ENCODE data around the gene MSMP. TPM values are rescaled to one million over a fixed set of nuclear protein-coding genes. Genes with fewer than 3 reads are reported as not detected.

The MSMP gene
- total RNA-seq, 1 donor from 2014 or later, result not detected

DNA sequence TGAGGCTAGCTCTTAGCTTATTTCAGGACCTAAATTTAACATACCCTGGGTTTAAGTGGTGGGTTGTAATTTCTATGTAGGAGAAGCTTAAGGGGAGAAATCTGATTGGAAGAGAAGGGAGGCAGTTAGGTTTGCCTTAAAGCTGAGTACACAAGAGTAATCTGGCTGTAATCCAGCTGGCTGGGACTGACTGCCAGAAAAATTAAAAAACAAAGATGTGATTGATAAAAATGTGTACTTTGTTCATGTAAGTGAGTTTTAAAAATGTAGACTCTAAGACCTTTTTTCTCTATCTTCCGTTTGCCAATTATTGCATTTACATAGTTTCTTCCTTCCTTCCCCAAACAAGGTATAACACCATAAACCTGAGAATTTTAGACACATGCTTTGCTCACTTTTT lies 17.5 kb upstream of the MSMP start:
- DNase-seq (ENCODE audit: low spot score), result no peak

DNA sequence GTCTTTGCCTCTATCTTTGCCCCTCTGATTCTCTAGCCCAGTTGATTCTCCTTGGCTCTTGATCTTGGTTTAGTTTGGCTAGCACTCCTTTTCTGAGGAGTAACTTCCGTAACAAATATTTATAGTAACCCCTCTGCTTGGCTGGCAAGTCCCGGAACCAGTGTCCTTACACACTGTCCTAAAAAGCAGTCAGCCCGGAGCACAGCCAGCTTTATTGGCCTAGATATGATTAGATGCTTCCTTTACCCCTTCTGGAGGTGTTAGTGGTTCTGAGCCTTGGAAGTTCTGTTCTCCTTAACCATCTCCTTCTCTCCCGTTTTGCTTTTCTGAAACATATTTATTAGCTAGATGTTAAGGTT lies 17.0 kb upstream of the MSMP start:
- no peak for DNase-seq (ENCODE audit: low spot score)

DNA sequence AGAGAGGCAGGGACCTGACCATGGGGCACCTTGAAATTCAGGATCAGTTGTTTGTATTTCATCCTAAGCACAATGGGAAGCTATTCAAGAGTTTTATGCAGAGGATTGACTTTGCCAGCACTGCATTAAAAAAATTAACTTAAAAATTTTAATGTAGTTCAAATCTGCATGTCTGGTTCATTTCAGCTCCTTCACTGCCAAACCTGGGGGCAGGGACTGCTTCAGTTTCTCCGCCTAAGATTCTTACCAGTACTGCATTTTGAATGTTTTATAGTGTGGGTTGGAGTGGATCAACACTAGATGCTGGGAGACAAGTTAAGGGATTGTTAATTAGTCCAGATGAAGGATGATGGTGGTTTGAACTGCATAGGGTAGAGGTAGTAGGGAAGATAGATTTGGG lies 15.7 kb upstream of the MSMP start:
- DNase-seq (ENCODE audit: low spot score), result no peak

DNA sequence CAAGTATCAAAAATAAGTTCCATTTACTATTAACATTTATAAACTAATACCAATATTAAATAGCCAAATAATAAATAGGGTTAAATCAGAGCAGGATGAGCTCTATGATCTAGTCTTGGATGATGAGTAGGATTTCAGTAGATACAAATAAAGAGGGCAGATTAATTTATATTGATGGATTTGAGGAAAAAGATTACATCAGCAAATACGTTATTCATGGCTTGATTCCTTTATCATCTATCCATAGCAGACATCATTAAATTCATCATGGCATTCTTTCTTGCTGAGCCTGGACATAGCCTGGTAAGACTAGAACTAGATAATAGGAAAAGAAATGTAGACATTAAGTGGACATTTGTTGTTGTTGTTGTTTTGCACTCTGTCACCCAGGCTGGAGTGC lies 13.4 kb upstream of the MSMP start:
- DNase-seq (ENCODE audit: low spot score), result no peak

DNA sequence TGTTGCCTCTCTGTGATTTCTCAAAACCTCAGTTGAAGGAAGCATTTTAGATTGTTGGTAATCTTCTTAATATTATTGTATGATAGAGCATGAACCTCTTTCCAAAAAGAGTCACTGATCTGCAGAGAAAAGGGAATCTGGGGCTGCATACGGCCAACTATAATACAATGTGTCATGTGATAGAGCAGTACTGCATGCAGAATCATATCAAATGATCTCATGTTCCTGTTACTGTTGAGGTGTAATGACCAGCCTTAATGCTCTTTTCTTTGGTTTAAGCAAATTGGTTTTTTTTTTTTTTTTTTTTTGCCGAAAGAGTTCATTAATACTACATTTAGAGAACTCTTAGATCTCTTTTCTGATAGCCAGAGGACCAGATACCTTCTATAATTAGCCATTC lies 12.9 kb upstream of the MSMP start:
- no peak for DNase-seq (ENCODE audit: low spot score)

DNA sequence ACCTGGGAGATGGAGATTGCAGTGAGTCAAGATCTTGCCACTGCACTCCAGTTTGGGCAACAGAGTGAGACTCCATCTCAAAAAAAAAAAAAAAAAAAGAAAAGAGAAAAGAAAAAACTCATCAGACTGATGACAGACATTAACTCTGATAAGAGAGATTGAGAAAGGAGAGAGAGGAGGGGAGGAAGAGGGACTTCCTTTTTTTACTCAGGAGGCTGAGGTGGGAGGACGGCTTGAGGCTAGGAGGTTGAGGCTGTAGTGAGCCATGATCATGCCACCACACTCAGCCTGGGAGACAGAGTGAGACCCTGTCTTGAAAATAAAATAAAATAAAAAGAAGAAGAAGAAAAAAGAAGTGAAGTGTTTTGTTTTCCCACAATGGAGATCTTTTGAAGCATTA lies 9.7 kb upstream of the MSMP start:
- no peak for DNase-seq (ENCODE audit: low spot score)

DNA sequence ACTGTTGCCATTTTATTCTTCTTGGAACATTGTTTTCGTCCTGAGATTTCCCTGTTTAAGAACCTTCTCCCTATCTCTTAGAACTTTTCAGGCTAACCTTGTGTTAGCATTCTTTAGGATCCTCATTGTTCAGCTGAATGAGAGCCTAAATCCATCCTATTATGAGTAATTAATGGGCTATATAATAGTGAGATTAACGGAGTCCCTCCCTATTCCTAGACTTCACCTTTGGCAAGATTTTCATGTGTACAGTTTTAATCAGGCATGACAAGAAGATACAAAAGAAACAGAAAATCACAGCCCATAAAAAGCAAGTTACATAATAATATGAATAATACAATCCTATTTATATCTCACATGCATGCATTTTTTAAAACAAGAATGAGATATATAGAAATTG lies 9.1 kb upstream of the MSMP start:
- no peak for DNase-seq (ENCODE audit: low spot score)

DNA sequence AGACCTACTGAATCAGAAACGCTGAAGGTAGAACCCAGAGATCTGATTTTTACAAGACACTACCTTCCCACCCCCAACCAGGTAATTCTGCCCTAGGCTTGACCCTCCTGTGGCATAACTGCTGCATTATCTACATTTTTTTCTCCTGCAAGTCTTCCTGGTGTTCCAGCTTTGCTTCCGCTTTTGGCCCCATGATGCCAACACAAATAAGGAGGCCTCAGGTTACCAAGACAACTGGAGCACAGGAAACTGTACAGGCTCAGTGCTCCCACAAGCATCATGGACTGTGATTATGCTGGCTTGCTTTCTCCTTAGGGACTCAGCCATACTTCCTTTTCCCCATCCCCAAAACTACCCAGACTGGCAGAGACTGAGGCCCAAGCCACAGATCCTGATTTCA lies 6.6 kb upstream of the MSMP start:
- peak; percentile 54 for DNase-seq (ENCODE audit: low spot score)

DNA sequence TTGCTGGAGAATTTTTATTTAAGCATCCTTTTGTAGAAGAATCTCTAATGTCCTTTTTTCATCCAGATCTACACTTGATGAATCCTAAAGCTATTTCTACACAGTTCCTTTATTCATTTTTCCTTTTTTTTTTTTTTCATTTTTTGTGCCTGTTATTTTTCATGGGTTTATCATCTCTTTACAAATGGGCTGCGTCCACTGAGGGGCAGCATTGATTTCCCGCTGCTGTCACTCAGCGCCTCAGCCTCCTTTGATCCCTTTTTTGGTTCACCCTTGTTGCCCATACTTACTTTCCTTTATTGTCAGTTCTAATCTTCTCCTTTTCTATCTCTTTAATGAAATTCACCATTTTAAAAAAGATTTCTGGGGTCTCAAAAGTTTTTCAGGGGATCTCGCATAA lies 5.7 kb upstream of the MSMP start:
- no peak for DNase-seq (ENCODE audit: low spot score)

DNA sequence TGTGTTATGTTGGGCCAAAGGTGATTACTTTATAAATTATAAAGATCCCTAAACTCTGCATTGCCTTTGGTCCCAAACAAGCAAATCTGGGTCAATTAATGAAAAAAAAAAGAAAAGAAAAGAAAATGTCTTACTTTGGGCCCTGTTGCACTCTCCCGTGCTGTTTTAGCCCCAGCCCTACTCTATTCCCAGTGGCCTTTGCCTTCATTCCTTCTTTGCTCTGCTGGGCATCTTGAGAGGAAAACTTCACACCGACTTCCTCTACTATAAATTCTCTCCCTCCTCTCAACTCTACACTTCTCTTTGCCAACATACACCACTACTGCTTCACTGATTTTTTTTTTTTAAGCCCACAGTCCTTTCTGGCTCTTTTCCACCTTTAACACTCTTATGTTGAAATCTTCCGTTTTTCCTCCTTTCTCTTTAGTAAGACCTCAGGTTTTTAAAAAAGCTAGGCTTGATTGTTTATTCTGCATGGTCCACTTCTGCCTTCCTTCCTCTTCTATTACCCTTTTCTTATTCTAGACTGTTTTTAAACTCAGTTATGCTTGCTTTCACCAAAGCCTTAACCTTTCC lies 4.5 kb upstream of the MSMP start:
- DNase-seq (ENCODE audit: low spot score), result peak; percentile 31

DNA sequence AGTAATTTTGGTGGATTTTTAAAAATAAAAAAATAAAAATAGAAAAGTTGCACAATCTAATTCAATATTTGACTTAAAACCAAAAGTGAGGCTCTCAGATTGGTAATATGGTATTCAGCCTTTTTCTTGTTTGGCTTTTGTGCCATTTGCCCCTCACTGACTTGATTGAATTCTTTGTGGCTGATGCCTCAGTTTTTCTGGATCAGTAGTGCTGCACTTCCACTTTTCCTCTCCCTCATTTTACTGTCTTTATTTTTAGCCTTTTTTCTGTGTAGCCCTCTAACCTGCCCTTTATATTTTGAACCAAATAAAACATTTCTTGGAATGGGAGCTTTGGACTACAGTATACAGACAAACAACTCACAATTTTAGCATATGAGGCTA lies 3.8 kb upstream of the MSMP start:
- no peak for DNase-seq (ENCODE audit: low spot score)

DNA sequence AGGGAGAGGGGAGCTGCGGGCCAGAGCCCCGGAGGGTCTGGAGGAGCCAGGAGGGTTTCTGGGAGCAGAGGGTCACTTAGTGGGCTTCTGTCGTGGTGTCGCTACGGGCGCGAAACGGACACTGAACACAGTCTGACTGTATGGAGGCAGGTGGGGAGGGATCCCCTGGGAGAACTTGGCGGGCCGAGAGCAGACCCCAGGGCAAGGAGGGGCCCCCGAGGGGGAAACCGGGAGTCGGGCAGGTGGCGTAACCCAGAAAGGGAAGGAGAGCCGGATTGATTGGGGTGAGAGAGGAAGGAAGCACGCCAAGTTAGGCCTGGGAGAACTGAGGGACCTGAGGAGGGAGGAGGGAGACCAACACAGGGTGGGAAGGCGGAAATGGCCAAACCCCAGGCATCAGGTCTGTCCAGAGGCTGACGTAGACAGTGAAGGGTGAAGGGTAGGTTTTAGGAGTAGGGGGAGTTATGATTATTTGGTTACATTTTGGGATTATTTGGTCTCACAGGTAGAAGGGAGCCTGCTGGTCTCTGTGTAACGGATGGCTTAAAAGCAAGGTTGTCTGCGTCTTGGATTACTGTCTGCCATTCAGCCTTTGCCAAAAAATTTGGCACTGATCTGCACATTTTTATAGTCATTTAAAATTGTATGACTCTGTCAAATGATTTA lies 3.3 kb upstream of the MSMP start:
- peak; percentile 35 for DNase-seq (ENCODE audit: low spot score)

DNA sequence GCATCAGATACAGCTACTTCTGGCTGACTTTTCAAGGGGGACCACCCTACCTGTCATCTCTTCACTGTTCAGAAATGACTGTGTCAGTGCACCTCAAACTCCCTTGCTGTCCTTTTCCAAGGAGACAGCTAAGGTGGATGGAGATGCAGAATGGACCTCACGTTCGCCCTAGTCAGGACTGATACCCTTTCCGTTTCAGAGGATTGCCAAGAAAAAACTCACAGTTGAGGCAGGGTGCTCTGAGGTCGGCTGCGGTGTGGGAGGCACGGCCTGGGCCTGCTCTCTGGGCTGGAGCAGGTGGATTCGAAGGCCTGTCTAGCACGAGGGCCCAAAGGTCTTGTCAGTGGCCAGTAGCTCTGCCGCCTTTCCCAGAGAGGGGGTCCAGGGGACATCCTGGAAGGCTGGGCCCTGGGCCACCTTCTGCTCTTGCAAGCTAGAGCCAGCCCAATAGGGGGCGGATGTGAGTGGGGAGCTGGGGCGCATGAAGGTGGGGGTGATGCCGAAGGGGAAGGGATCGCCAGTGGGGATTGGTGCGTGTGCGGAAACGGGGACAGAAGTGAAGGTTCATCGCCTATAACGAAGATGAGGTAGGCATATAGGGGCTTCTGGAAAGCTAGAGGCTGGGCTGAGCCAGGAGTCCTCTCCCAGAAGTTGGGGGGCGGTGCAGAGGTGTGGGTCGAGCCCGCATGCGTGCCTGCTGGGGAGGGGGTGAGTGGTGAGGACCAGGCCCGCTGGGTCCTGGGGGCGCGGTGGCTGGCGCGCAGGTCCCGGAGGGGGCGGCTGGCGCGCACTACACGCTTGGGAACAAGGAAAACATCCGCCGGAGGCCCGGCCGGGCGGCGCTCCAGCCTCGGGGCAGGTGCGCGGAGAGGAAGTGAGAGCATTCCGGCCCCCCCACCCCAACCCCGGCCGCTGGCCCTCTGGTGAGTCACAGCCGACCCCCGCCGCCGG lies 2.5 kb upstream of the MSMP start:
- peak; percentile 48 for DNase-seq (ENCODE audit: low spot score)

DNA sequence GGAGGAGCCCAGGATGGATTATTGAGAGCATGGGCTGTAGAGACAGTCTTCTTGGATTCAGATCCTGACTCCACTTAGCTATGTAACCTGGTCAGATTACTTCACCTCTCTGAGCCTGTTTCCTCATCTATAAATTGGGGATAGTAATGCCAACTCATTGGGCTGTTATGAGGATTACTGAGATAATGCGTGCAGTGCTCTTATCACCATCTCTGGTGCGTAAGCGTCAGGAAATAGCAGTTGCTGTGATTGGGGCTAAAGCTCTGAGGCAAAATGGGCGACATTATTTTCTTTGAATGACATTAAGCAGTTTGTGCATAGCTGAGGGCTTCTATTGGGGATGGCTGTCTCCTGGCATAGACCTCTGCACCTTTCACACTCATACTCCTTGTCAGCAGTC lies 995 bp upstream of the MSMP start:
- no peak for DNase-seq (ENCODE audit: low spot score)

DNA sequence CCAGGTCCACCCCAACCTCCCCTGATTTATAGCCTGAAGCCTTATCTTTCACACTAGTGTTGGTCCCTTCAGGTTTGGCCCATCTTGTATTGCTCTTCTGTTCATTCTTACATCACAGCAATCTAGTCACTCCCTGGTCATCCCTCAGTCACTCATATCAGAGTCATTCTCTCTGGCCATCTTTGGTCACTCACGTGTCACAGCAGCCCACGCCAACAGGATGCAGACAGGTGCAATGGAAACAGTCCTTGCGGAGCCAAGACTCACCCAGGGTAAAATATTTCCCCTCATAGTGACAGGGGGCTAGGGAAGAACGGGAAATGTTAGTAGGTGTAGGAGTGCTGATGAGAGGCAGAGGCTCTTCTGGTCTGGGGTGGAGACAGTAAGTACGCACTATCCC lies 610 bp downstream of the MSMP start:
- DNase-seq (ENCODE audit: low spot score), result no peak

DNA sequence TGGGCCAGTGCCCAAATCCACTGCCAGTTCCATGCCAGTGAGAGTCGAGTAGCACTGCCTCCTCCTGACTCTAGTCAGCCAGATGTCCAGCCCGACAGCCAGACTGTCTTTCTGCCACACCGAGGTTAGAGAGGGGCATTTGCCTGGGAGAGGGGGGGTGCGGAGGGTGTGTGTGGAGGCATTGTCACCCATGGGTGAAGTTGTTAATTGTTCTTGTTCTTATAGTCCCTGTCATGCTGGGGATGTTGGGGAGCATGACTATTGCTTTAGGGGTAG lies 3.9 kb downstream of the MSMP start:
- no peak for DNase-seq (ENCODE audit: low spot score)

DNA sequence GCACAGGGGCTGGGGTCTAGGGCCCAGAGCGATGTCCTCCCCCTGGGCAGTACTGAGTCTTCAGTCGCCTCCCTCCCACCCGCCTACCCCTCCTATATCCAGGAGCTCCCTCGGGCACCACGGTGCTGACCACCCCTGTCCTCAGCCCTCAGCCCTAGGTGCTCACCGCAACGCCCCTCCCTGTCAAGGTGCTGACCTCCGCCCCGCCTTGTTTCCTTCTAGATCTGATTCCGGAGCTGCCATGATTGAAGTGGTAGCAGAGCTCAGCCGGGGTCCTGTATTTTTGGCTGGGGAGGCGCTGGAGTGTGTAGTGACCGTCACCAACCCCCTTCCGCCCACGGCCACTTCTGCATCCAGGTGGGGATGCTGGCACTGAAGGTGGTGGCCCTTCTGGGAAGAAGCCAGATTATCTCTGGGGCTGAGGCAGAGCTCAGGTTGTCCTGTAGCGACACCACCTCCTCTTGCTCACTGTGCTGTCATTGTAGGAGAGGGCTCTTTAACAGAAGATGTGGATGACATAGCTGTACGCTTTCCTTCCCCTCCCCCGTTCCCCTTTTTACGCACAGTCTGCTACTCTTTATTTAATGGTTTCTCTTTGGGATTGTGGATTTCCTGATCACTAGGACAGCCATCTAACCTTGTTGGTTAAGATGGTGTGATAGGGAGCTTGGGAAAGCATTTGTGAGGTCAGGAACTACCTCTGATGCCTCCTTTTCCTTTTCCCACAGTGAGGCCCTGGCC lies 4.4 kb downstream of the MSMP start:
- no peak for DNase-seq (ENCODE audit: low spot score)

DNA sequence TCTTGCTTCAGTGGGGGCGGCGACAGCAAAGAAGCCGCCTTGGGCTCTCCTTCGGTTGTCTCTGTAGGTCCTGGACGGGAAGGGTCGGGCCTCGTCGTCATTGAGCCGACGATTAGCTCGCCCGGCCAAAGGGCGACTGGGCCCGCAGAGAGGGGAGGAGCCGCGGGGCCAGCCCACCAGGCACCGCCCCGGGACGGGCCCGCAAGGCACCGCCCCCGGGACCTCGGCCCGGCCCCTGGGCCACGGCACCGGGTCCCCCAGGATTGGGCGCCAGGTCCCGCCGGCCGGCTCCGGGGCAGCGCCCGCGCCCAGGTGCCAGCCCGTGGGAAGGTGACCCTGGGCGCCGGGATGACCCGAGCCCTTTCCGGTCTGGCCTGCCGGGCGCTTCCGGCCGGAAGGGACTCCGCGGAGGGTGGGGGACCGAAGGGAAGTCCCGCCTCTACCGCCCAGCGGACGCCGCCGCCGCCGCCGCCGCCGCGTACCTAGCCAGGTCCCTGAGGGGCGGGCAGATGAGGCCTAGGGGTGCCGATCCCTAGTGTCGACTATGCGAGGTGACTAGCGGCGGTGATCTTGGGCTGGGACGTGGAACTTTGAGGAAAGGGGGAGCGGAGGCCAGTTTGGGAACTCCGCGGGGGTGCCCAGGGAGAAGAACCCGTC lies 5.1 kb downstream of the MSMP start, which contains the start of the genes GBA2 and RGP1:
Gene GBA2 (minus strand): TSS at position 371 of the 657 bp plus-strand sequence. CDS start 524 bp downstream, outside the sequence.
Gene RGP1 (plus strand): TSS at position 430 of the 657 bp plus-strand sequence. CDS start 469 bp downstream, outside the sequence.
- DNase-seq (ENCODE audit: low spot score), result peak; percentile 81

DNA sequence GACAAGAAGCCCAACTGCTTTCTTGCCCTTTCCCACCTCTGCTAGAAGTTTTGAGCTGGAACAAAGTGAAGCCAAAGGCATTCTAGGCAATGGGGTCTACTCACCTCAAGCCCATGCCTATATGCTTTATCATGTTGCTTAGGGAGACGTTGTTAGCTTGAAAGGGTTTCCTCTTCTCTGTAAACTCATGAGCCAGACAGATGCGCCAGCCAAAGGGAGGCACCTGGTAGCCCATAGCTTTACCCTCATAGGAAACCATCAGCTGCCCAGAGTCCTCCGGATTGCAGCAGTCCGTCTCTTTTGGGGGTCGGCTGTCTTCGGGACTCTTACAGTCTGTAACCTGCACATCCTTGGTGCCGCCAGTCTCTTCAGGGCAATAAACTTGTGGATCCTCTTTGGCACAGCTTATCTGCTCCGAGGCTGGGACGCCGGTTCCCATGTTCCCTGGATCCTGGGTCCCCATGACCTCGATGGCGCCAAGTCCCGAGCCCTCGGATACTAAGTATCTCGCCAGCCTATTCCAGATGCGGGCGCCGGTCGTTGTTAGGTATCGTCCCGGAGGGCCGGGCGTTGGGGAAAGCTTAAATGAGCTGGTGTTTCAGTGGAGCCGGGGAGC lies 5.7 kb downstream of the MSMP start:
- no peak for DNase-seq (ENCODE audit: low spot score)

DNA sequence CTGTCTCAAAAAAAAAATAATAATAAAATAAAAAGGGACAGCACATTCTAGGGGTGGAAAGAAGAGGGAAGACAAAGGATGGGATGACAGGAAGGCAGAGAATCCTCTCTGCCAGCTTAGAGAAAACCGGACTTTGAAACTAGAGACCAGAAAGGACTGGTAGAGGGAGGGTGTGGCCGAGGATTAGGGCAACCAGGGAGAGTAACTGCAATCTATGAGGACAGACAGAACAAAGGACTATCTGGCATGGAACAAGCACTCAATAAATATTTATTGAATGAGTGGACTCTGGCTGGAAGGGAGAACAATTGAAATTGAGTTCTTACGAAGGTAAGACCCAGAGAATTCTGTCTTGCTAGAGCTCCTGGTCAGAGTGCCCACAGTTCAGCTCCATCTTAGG lies 7.5 kb downstream of the MSMP start:
- no peak for DNase-seq (ENCODE audit: low spot score)

DNA sequence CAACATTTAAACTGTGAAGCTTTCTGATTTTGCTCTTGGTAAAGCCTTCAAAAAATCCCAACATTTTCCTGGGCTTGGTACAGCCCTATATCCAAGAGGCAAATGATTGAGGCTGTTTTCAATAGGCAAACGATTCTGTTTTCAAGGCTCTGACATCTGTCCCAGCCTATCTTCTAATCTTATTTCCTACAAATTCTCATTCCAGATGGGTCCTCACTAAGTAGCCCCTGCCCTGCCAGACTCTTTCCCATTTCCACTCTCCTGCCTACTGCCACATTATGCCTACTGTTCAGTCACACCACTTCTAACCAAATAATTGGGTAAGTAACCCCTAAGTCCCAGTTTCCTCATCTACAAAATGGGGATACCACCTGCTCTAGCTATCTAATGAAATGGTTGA lies 8.5 kb downstream of the MSMP start:
- no peak for DNase-seq (ENCODE audit: low spot score)

All from umbilical cord (tissue), 2 donors.